Measurements from ENCODE around the gene UQCR10. TPM values are rescaled to one million over a fixed set of nuclear protein-coding genes. Genes with fewer than 3 reads are reported as not detected.

Gene UQCR10
- total RNA-seq, 1 donor from 2014 or later, result 35.7 TPM

DNA sequence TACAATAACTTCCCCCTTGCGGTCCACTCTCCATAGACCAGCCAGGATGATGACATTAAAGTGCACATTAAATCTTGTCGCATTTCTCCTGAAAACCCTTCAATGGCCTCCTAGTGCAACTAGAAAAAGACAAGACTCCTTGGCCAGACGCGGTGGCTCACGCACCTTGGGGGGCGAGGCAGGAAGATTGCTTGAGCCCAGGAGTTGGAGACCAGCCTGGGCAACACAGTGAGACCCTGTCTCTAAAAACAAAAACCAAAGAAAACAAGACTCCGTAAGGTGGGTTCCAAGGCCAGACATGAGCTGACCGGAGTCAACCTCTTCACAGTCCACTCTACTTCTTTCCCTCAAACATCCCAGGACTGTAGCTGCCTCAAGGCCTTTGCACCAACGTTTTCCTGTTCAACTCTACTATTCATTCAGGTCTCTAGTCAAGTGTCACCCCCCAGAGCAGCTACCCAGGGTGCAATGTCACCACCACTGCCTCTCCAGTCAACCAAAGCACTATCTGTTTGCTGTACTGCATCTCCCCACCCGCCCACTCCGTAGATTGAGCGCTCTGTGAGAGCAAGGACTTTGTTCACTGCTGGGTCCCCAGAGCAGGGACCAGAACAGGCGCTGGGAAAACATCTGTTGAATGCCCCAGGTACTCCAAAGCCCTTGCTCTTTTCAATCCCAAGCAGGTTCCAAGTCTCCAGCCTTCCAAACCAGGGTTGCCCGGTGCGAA lies 1.1 kb upstream of the UQCR10 start:
- no peak for DNase-seq

DNA sequence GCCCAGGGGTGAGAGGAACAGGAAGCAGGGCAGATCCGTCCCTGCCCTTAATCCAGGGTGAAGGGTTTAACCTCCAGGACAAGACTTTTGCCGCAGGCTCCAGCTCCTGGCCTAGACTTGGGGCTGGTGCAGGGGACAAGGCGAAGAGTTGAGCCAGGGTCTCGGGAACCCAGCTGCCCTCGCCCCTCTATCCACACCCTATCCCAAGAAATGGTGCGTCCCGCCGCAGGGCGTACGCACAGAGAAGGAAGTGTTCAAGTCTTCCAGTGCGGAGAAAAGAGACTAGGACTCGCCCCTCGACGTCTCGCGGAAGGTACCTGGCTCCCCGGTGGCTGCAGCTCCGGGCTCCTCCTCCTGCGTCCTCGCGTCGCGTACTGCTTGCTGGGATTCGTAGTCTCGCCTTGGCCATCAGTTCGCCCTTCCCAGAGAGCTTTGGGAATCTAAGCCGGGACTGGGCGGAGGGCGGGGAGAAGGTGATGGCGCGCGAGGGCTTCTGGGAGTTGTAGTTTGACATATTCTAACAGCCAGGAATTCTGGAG lies 468 bp upstream of the UQCR10 start, which contains the start of gene ZMAT5:
TSS of gene ZMAT5 (minus strand) at position 376 of the 539 bp plus-strand sequence. CDS start 18,463 bp downstream, outside the sequence.
- peak; percentile 96 for DNase-seq

GRCh38 chr22:29768052-29768693 lies 1.0 kb downstream of the UQCR10 start:
- no peak for DNase-seq

DNA sequence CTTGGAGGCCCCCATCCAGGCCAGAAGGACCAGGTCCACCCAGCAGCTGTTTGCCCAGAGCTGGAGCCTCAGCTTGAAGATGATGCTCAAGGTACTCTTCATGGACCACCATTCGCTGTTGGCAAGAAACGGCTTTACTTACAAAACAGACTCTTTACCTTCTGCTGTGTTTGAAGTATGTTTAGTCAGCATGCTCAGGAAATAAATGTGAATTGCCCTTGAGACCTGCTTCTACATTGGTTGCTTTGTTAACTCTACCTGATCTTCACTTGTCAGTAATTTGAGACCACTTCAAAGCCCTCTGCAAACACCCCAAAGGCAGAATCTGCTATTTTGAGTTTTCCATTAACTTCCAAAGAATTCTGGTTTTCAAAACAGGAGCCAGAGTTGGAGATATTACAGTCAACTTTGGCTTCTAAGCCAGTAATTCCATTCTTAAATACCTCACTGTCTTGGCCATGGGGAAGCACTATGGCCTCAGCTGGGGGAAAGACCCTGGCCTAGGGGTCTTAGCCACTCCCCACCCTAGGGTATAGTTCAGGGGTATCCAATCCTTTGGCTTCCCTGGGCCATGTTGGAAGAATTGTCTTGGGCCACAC lies 2.7 kb downstream of the UQCR10 start:
- no peak for DNase-seq

DNA sequence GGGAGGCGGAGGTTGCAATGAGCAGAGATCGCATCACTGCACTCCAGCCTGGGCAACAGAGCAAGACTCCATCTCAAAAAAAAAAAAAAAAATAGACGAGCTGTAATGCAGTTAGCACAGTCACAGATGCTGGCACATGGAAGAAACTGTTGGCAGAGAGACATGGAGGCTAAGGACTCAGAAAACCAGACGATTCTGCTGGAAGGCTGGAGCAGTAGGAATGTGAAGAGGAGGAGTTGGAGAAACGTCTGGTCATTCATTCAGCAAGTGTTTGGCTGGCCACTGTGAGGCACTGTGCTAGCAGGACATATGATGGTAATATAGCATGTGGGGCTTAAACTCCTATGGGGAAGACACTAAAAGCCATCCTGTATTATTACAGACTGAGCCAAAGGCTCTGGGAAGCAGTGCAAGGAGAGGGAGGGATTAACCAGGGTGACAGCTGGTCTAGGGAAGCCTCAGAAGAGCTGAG lies 5.0 kb downstream of the UQCR10 start:
- DNase-seq, result no peak

- no peak for DNase-seq
These were observed 6.1 kb downstream of the UQCR10 start for GRCh38 chr22:29773233-29773632.

DNA sequence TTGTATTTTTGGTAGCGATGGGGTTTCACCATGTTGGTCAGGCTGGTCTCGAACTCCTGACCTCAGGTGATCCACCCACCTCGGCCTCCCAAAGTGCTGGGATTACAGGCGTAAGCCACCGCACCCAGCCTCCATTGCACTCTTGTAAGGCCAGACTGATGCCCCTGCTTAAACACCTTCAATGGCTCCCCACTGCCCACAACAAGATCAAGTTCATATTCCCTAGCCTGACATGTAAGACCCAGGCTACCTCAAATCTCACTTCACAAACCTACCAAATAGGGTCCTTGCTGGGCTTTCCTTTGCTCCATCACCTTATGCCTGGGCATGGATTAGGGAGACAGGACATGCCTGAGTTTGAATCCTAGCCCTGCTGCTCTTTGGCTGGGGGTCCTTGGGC lies 13.1 kb downstream of the UQCR10 start:
- no peak for DNase-seq

DNA sequence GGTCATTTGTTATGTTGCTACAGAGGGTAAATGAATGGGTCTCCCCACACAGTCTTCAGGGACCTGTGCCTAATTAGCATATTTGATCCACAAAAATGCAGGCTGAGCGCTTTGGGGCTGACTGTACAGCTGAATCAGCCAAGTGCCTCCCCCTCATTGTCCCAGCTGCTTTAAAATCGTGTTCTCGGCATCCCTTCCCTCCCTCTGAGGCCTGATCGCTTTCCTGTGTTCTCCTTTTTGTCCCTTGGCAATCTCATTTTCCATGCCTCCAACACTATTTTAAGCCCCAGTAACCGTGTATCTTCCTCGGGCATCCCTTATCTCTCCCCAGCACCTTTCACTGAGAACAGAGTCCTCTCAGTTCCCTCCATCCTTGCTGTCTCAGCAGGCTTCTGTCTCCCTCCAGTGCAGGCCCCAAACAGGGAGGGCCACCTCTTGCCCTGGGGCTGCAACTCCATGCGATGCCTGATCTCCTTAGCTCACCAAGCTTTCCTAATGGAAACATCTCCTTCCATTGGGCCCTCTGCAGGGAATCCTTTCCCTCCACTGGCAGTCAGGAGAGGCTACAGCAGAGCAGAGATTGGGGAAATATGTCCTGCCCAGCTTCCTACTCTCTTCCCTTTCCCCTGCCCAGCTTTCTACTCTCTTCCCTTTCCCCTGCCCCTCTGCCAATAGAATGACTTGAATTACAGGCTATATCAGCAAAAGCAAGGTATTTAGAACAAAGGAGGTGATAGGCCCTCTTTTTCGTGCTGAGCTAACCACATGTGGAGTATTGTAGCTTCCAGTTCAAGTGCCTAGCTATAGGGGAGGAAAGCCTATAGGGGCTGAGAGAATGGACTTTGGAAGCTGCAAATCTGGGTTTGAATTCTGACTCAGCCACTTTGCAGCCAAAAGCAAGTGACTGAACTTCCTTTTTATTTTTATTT lies 13.8 kb downstream of the UQCR10 start:
- DNase-seq, result peak; percentile 61

- DNase-seq, result peak; percentile 37
These were observed 15.1 kb downstream of the UQCR10 start for GRCh38 chr22:29782061-29782845.

DNA sequence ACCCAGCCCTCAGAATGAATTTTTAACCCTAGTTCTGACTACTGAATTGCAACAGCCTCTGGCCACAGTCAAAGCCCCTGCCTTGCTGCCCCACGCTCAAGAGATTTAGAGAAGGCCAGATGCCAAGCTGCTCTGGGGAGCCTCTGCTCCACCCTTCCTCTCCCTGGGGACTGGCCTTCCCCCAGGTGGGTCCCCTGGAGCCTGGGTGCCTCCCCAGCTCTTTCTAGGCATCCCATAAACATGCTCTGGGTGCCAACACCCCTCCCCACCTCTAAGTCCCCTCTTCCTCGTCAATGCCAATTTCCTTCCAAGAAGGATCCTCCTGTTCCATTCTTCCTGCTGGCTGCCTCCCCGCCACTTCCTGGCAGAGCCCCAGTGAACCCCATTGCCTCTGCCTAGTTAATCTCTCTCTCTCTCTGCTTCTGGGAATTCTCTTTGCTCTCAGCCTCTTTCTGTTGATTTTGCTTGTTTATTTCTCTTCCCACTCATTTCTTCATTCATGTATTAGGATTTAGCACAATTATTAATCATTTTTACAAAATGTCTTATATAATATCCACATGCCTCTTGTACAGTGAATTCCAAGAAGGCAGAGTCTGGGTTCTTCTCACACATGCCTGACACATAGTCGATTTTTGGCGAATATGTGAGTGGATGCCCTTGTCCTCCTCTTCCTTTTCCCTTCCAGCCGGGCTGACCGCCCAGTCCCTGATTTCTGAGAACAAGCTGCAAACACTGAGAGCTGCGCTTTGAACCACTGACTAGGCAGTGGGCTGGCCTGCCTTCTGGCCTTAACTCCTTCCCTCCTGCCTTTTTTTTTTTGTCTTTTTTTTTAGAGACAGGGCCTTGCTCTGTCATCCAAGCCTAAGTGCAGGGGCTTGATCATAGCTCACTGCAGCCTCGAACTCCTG lies 17.5 kb downstream of the UQCR10 start:
- no peak for DNase-seq

GRCh38 chr22:29786031-29786430 lies 18.9 kb downstream of the UQCR10 start:
- DNase-seq, result no peak

GRCh38 chr22:29787371-29787980 lies 20.3 kb downstream of the UQCR10 start:
- DNase-seq, result no peak

- no peak for DNase-seq
These were observed 21.4 kb downstream of the UQCR10 start for GRCh38 chr22:29788339-29789279.

- DNase-seq, result no peak
These were observed 22.9 kb downstream of the UQCR10 start for GRCh38 chr22:29790061-29790460.

DNA sequence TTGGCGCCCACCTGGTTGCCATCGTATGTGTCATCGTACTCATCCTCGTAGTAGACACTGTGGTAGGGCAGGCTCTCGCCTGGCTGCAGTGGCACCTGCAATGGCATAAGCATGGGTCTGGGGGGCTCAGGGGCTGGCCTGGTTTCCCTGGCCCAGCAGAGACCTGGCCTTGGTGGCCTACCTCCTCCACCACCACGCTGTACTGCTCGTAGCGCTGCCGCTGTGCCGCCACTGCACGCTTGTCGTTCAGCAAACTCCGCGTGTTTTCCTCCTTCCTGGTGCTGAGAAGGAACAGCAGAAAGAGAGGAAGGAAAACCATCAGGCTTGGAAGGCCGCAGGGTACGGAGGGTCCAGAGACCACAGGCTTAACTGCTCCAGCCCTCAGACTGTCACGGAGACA lies 26.2 kb downstream of the UQCR10 start:
- DNase-seq, result no peak

DNA sequence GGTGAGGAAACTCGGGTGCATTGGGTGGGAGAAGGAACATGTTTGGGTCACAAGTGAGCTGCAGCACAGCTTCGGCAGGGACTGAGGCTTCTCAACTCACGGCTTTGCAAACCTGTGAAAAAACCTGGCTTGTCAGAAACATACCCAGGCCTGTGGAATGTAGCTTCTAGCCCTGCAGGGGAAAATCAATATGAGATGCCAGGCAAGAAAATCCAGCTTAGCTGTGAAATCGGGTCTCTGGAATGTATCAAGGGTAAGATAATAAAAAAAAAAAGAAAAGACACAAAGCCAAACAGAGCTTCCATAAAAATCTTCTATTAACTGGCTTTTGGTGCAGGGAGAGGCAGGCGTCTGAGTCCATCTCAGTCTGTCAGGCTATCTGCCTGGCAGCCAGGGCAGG lies 28.5 kb downstream of the UQCR10 start:
- DNase-seq, result no peak

DNA sequence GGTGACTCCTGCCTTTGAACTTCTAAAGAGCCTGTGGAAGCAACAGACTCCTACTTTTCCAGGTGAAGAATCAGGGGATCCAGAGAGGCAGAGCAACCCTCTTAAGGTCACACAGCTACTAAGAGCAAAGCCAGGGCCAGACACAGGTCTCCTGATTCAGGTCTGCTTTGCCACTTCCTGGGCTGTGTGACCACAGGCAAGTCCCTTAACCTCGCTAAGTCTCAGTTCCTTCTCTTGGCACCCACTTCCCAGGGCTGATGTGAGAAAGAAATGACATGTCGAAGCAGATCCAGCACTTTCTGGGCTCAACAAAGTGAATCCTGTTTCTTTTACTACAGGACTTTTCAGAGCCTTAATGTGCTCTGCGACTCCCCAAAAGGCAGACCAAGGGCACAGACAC lies 30.2 kb downstream of the UQCR10 start:
- no peak for DNase-seq

GRCh38 chr22:29798318-29798717 lies 31.1 kb downstream of the UQCR10 start:
- DNase-seq, result no peak

Data from occipital lobe (tissue), 2 donors.